EL (cell line): ENCODE measurements around the gene ERBB2.
"Not testable (repeated sequence)": the region's sequence is repeated elsewhere in the genome, so short reads cannot be mapped to it uniquely, and the experiment has no call there.

Source experiments
- DNase-seq: peaks from one replicate; pipeline ENCODE4 v3.0.0-alpha.2; 2016

Gene ERBB2

DNA sequence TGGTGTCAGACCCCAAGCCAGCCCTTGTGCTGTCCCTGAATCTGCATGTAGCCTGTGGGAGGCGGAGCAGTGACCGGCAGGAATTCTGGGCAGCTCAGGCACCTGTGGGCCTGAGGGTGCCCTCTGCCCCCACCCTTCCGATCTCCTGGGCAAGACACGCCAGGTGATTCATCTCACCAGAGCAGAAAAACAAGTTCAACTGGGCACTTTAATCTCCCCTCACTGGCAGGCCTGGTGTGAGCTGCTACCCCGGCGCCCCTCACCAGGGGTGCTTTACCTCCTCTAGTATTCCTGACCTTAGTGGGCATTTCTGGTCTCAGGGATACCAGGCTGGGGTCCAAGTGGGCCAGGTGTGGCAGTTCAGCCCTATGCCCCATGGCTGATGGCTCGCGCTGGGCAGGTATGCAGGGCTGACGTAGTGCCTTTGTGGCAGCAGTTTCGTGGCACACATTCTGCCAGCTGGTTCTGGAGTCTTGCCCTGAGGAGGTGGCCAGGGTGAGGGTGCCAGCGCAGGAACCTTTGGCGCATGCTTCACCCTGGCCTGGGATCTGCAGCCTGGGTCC is 6.0 kb downstream of the ERBB2 start:
- no peak for DNase-seq

DNA sequence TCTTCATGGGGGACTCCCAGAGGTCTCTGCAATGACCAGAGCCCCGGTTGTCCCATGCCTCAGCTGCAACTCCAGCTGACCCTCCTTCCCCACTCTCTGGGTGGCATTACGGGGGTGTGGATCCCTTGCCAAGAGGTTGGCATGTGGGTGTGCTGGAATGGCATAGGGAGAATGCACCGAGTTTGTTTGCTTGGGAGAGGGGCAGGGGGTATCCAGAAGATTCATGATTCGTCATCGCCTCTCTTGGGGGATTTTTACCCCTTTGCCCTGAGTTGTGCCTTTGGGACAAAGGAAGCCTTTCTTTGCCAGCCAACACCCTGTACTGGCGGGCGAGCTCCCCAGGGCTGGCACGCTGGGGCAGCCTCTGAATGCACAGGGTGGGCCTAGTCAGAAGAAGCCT is 6.5 kb downstream of the ERBB2 start:
- no peak for DNase-seq

DNA sequence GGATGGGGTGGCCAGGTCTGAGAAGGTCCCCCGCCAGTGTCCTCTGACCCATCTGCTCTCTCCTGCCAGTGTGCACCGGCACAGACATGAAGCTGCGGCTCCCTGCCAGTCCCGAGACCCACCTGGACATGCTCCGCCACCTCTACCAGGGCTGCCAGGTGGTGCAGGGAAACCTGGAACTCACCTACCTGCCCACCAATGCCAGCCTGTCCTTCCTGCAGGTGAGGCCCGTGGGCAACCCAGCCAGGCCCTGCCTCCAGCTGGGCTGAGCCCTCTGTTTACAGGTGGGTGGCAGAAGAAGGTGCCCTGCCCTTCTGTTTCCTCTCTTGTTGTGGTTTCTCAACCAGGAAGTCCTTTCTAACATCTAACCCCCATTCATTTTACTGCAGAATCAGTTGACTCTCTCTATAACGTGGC is 7.1 kb downstream of the ERBB2 start:
- no peak for DNase-seq

DNA sequence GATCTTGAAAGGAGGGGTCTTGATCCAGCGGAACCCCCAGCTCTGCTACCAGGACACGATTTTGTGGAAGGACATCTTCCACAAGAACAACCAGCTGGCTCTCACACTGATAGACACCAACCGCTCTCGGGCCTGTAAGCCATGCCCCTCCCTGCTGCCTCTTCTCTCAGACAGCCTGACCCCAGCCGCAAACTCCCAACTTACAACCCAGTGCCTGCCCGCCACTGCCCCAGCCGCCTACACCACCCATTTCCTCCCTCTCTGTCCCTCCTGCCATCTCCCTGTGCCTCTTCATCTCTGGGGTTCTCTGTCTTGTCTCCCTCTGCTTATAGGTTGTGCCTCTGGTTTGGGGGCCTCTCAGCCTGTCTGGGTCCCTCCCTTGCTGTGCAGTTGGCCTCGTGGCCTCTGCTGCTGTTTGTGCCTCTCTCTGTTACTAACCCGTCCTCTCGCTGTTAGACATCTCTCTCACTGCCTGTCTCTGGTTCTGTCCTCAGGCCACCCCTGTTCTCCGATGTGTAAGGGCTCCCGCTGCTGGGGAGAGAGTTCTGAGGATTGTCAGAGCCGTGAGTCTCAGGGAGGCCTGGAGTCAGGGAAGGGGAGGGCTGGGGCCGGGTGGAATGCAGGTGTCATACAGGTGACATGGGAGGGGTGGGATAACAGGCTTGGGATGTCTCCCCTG is 9.6 kb downstream of the ERBB2 start:
- no peak for DNase-seq

DNA sequence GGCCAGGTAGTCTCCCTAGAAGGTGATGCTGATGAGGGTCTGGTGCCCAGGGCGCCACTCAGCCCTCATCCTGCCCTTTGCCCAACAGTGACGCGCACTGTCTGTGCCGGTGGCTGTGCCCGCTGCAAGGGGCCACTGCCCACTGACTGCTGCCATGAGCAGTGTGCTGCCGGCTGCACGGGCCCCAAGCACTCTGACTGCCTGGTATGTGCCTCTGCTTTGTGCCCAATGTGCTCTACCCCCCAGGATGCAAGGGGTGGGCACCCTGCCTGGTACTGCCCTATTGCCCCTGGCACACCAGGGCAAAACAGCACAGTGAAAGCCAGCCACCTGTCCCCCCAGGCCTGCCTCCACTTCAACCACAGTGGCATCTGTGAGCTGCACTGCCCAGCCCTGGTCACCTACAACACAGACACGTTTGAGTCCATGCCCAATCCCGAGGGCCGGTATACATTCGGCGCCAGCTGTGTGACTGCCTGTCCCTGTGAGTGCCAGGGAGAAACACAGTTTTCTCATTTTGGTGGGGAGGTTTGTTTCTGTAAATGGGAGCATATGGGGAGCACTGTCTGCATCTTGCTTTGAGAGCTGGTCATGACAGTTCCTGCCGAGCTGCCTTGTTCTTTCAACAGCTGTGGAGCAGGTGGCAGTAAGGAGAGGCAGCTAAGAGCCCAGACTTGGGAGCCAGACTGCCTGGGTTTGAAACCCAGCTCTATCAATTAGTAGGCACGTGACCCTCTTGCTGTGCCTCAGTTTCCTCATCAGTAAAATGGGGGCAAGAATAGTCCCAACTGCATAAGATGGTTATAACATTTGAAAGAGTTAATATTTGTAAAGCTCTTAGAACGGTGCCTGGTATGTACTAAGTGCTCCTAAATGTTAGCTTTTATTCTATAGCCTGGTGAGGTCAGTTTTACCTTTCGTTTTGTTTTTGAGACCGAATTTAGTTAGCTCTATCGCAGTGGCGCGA is 10.4 kb downstream of the ERBB2 start:
- DNase-seq, result no peak

DNA sequence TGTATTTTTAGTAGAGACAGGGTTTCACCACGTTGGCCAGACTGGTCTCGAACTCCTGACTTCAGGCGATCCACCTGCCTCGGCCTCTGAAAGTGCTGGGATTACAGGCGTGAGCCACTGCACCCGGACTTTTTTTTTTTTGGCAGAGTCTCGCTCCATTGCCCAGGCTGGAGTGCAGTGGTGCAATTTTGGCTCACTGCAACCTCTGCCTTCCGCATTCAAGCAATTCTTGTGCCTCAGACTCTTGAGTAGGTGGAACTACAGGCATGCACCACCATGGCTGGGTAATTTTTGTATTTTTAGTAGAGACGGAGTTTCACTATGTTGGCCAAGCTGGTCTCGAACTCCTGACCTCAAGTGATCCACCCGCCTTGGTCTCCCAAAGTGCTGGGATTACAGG is 11.2 kb downstream of the ERBB2 start:
- not testable (repeated sequence) for DNase-seq

DNA sequence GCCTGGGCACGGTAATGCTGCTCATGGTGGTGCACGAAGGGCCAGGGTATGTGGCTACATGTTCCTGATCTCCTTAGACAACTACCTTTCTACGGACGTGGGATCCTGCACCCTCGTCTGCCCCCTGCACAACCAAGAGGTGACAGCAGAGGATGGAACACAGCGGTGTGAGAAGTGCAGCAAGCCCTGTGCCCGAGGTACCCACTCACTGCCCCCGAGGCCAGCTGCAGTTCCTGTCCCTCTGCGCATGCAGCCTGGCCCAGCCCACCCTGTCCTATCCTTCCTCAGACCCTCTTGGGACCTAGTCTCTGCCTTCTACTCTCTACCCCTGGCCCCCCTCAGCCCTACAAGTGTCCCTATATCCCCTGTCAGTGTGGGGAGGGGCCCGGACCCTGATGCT is 12.0 kb downstream of the ERBB2 start:
- DNase-seq, result no peak

DNA sequence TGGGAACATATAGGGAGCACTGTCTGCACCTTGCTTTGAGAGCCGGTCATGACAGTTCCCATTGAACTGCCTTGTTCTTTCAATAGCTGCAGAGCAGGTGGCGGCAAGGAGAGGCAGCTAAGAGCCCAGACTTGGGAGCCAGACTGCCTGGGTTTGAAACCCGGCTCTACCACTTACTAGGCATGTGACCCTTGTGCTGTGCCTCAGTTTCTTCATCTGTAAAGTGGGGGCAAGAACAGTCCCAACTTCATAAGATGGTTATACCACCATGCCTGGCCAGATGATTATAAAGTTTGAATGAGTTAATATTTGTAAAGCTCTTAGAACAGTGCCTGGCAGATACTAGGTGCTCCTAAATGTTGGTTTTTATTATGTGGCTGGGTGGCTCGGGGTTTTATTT is 14.4 kb downstream of the ERBB2 start:
- DNase-seq, result no peak

DNA sequence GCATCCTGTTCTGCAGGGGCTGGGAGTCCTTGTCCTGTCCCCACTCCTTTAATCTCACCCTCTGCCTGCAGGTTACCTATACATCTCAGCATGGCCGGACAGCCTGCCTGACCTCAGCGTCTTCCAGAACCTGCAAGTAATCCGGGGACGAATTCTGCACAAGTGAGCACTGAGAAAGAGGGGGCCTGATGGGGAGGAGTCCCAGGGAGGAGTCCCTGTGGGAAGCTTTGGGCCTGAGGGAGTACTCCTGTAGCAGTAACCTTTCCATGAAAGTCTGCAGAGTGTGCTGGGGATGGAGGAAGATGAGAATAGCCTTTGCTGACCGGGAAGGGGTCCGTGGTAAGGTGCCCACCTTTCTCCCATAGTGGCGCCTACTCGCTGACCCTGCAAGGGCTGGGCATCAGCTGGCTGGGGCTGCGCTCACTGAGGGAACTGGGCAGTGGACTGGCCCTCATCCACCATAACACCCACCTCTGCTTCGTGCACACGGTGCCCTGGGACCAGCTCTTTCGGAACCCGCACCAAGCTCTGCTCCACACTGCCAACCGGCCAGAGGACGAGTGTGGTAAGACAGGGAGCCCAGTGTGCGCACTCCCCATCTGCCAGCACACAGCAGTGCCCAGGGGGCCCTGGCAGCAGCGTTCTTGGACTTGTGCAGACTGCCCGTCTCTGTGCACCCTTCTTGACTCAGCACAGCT is 15.7 kb downstream of the ERBB2 start:
- DNase-seq, result no peak

DNA sequence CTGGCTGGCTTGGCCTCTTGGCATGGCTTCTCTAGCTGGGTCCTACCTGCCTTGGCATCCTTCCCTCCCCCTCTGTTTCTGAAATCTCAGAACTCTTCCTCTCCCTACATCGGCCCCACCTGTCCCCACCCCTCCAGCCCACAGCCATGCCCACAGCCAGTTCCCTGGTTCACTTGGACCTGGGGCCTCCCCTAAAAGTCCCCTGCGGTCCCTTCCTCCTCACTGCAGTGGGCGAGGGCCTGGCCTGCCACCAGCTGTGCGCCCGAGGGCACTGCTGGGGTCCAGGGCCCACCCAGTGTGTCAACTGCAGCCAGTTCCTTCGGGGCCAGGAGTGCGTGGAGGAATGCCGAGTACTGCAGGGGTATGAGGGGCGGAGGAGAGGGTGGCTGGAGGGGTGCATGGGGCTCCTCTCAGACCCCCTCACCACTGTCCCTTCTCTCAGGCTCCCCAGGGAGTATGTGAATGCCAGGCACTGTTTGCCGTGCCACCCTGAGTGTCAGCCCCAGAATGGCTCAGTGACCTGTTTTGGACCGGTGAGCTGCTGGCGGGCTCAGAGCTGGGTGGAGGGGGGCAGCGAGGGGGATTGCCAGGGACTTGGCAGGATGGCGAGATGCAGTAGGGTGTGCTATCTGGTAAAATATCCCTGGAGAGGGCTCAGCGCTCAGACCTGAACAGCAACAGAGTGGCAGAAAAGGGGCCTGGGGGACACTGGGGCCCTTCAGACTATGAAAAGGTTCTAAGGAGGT is 16.4 kb downstream of the ERBB2 start:
- no peak for DNase-seq

DNA sequence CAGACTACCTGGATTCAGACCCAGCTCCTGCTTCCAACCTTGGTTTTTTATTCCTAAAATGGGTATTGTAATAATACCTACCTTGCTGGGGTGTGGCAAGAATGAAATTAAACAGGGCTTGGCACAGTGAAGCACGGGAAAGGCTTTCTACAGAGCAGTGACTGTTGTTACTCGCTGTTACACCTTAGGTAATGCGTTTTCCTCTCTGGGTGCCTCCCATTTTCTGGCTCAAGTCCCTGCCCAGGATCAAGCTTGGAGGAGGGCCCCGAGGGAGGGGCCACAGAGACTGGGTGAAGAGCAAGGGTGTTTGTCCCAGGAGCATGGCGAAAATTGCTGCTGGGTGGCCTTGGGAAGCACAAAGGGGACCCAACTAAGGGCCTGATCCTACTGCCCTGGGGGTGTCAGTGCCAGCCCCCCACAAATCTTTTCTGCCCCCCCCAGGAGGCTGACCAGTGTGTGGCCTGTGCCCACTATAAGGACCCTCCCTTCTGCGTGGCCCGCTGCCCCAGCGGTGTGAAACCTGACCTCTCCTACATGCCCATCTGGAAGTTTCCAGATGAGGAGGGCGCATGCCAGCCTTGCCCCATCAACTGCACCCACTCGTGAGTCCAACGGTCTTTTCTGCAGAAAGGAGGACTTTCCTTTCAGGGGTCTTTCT is 17.1 kb downstream of the ERBB2 start:
- DNase-seq, result no peak

DNA sequence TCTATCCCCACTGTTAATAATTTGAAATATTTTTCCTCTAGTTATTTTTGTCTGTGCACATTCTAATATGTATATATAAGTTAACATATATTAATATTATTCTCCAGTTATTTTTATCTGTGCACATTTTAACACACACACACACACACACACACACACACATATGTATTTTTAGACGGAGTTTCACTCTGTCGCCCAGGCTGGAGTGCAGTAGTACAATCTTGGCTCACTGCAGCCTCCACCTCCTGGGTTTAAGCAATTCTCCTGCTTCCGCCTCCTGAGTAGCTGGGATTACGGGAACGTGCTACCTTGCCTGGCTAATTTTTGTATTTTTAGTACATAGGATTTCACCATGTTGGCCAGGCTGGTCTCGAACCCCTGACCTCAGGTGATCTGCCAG is 17.8 kb downstream of the ERBB2 start:
- DNase-seq, result no peak

DNA sequence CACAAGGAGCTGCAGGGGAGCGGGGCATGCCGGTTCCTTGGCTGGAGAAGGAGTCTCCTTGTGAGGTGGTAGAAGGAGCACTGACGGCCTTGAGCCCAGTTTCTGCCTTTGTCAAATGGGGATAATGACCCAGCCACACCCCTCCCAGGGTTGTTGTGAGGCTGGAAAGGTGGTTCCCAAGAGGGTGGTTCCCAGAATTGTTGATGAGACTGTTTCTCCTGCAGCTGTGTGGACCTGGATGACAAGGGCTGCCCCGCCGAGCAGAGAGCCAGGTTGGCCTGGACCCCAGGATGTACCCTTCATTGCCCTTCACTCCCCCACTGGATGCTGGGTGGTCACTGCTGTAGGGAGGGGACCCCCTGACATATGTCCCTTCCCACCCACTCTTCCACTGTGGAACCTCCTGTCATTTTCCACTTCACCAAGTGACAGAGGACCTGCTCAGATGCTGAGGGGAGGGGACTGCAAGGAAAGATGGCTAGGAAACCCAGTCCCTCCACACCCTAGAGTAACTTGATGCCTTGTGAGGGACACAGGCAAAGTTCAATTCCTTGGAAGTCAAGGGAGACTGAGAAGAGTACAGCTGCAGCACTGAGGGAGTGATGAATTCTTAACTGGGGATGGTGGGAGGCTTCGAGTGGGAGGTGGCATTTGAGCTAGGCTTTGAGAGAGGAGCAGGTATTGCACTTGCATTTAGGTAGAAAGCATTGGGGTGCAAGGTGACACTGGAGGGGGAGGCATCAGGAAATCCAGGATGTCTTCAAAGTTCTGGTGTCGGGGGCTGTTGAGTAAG is 19.9 kb downstream of the ERBB2 start:
- no peak for DNase-seq

DNA sequence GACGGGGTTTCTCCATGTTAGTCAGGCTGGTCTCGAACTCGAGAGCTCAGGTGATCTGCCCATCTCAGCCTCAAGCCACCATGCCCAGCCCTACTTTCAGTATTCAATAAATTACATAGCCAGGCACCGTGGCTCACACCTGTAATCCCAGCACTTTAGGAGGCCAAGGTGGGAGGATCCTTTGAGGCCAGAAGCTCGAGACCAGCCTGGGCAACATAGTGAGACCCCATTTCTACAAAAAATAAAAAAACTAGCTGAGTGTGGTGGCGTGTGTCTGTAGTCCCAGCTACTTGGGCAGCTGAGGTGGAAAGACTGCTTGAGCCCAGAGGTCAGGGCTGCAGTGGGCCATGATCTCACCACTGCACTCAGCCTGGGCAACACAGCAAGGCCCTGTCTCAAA is 22.2 kb downstream of the ERBB2 start:
- DNase-seq, result no peak

DNA sequence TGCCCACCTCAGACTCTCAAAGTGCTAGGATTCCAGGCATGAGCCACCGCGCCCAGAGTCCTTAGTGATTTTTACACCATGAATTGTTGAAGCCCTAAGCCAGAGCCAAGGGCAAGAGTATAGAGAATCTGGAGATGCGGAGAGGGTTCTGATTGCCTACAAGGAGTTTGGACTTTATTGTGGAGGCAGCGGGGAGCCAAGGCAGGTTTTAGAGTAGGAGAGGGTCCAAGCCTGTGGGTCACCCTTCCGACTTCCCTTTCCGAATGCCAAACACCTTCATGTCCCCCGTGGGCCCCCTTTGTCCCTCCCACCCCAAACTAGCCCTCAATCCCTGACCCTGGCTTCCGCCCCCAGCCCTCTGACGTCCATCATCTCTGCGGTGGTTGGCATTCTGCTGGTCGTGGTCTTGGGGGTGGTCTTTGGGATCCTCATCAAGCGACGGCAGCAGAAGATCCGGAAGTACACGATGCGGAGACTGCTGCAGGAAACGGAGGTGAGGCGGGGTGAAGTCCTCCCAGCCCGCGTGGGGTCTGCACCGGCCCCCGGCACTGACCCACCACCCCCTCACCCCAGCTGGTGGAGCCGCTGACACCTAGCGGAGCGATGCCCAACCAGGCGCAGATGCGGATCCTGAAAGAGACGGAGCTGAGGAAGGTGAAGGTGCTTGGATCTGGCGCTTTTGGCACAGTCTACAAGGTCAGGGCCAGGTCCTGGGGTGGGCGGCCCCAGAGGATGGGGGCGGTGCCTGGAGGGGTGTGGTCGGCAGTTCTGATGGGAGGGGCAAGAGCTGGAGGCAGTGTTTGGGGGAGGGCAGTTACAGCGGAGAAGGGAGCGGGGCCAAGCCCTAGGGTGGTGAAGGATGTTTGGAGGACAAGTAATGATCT is 23.3 kb downstream of the ERBB2 start:
- DNase-seq, result no peak

DNA sequence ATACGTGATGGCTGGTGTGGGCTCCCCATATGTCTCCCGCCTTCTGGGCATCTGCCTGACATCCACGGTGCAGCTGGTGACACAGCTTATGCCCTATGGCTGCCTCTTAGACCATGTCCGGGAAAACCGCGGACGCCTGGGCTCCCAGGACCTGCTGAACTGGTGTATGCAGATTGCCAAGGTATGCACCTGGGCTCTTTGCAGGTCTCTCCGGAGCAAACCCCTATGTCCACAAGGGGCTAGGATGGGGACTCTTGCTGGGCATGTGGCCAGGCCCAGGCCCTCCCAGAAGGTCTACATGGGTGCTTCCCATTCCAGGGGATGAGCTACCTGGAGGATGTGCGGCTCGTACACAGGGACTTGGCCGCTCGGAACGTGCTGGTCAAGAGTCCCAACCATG is 24.9 kb downstream of the ERBB2 start:
- DNase-seq, result no peak

DNA sequence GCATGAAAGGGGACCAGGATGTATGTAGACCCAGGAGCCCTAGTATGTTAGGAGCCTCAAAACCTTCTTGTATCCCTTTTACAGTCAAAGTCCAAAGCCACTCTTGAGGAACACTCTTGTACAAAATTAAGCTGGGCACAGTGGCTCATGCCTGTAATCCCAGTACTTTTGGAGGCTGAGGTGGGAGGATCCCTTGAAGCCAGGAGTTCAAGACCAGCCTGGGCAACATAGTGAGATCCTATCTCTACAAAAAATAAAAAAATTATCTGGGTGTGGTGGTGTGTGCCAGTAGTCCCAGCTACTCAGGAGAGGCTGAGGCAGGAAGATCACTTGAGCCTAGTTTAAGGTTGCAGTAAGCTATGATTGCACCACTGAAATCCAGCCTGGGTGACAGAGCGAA is 26.1 kb downstream of the ERBB2 start:
- not testable (repeated sequence) for DNase-seq

DNA sequence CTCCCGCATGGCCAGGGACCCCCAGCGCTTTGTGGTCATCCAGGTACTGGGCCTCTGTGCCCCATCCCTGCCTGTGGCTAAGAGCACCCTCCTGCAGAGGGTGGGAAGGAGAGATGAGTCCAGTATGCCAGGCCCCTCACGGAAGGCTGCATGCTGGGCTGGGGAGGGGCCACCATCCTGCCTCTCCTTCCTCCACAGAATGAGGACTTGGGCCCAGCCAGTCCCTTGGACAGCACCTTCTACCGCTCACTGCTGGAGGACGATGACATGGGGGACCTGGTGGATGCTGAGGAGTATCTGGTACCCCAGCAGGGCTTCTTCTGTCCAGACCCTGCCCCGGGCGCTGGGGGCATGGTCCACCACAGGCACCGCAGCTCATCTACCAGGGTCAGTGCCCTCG is 26.8 kb downstream of the ERBB2 start:
- DNase-seq, result no peak

DNA sequence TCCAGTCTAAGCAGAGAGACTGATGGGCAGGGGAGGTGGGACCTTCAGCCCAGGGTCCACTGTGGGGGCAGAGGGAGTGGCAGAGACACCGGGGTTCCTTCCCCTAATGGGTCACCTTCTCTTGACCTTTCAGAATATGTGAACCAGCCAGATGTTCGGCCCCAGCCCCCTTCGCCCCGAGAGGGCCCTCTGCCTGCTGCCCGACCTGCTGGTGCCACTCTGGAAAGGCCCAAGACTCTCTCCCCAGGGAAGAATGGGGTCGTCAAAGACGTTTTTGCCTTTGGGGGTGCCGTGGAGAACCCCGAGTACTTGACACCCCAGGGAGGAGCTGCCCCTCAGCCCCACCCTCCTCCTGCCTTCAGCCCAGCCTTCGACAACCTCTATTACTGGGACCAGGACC is 27.7 kb downstream of the ERBB2 start:
- DNase-seq, result no peak

DNA sequence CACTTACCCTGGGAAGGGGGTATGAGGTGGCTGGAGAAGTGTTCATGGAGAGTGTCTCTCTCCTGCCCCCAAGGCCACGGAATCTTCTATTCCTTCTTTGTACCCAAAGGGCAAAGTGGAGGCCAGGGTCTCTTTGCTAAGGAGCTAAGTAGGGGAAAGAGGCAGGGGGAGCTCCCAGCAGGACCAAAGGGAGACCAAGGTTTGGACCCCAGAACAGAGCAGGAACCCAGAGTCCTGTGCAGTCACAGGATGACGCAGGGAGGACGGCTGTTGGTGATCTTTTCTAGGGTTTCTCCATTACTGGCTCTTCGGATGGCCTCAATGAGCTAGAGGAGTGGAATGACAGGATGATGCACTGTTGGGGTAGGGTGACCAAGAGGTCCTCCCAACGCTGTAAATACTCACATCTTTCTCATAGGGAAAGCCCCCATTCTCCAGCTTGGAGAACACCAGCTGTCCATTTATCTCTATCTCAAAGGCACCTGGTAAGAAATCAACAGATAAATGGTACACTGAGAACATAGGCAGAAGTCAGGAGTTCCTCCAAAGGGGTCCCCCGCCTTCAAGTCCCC is 29.5 kb downstream of the ERBB2 start:
- peak; percentile 33 for DNase-seq
